ENCODE results near the gene ADRB2. TPM values are rescaled to one million over a fixed set of nuclear protein-coding genes. Genes with fewer than 3 reads are reported as not detected.

ADRB2 gene
- total and polyA plus RNA-seq, 8 donors = 0.37 to 20.4 (median 4.2) TPM; not detected in 1

DNA sequence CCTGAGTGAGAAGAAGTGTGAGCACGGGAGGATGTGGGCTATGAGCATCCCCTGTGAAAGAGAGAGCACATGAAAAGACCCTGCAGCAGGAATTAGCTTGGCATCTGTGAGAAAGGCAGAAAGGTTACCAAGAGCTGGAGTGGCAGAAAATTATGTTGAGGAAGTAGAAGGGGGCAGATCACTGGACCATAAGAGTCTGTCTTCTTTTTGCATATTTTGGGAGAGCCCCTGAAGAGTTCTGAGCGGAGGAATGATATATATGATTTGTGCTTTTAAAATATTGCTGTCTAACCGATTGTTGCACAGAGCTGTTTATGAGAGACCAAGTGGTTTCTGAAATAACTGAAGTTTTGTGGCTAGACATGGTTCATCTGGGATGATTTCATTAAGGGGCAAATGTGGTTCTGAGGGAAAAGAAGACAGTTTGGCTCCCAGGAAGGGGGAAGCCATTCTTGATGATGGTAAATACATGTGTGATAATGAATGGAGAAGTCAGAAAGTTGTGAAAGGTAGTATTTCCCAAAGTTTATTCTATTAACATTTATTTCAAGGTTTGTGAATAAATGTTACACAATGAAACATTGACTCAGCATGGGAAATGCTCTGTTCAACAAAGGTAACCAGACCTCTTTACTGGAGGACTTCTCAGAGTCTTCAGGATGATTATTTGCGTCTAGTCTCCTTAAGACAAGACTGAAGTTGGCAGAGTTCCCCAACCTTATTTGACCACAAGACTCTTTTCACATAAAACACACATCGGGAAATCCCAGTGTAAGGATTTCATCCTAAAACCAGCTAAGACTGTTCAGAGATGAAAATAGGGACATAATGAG is 31.5 kb upstream of the ADRB2 start:
- TF ChIP-seq POLR2AphosphoS5 (IDR thresholded peaks at IDR 0.05) = no peak
- no peak for TF ChIP-seq EP300 (IDR thresholded peaks at IDR 0.05)
- TF ChIP-seq POLR2A (IDR thresholded peaks at IDR 0.05) = no peak
- TF ChIP-seq, protein P1, sequence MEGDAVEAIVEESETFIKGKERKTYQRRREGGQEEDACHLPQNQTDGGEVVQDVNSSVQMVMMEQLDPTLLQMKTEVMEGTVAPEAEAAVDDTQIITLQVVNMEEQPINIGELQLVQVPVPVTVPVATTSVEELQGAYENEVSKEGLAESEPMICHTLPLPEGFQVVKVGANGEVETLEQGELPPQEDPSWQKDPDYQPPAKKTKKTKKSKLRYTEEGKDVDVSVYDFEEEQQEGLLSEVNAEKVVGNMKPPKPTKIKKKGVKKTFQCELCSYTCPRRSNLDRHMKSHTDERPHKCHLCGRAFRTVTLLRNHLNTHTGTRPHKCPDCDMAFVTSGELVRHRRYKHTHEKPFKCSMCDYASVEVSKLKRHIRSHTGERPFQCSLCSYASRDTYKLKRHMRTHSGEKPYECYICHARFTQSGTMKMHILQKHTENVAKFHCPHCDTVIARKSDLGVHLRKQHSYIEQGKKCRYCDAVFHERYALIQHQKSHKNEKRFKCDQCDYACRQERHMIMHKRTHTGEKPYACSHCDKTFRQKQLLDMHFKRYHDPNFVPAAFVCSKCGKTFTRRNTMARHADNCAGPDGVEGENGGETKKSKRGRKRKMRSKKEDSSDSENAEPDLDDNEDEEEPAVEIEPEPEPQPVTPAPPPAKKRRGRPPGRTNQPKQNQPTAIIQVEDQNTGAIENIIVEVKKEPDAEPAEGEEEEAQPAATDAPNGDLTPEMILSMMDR (IDR thresholded peaks at IDR 0.05) = no peak
- WGBS, 5 donors = 71 to 77% (median 75%) methylated on average over 5 of the region's 5 CpGs
- Histone ChIP-seq H3K27ac (no peak overlapping the region), H3K9me3 (no peaks in the 10 kb centered on the region), H3K4me1 (no peaks in the 10 kb centered on the region), H3K36me3 (no peaks in the 10 kb centered on the region), H3K4me3 (no peak overlapping the region), H3K27me3 (no peaks in the 10 kb centered on the region)
- DNase-seq = no peak
- intact Hi-C loops (cut with DNase I; ENCODE audit: low total_unique reads) = no loop called here

DNA sequence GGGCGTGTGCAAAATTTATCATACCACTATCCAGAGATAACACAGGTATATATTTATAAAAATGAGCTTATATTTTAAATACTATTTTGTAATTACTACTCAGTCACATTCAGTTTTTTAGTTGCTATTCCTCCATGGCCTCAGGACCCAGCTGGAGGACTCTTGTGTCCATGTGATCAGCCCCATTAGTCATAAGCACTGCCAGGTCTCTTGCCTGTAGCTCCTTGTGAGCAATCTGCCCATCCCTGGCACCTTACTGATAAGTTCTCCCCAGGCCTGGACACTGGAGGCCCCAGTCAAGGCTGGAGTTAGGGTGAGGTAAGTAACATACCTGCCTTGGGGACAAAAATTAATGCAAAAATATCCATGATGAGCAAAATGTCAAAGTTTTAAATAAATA is 29.5 kb upstream of the ADRB2 start:
- DNase-seq = no peak
- TF ChIP-seq POLR2A (IDR thresholded peaks at IDR 0.05) = no peak
- TF ChIP-seq POLR2AphosphoS5 (IDR thresholded peaks at IDR 0.05) = no peak
- TF ChIP-seq EP300 (IDR thresholded peaks at IDR 0.05) = no peak
- TF ChIP-seq, protein P1 (IDR thresholded peaks at IDR 0.05) = no peak
- H3K27me3 ChIP-seq = no peaks in the 10 kb centered on the region
- 91 to 100% (median 98%) methylated on average over 1 of the region's 1 CpG for WGBS, 5 donors
- H3K4me3 ChIP-seq = no peak overlapping the region
- H3K9me3 ChIP-seq = no peaks in the 10 kb centered on the region
- peaks cover 0 to 4% (median 0%) of the 10 kb centered on the region in 4 donors for H3K4me1 ChIP-seq
- no peak overlapping the region for H3K27ac ChIP-seq
- intact Hi-C loops (cut with DNase I; ENCODE audit: low total_unique reads) = no loop called here
- no peaks in the 10 kb centered on the region for H3K36me3 ChIP-seq

DNA sequence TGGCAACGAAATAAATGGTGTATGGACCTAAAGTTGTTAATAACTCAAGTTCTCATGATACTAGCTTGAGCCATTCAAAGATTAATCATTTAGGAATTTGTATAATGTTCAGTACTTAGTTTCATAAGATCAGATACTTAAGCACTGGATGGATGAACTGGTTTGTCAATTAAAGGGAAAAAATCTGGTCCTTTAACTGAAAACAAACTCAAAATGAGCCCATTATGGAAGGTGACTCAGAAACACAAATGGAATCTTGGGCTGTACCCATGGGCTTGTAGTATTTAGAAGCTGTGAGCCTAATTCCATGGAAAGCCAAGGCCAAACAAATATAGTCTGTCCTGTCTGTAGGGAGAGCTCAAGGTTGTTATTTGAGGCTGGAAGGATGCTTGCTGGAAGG is 27.6 kb upstream of the ADRB2 start:
- Histone ChIP-seq H3K27me3 (no peaks in the 10 kb centered on the region), H3K27ac (no peak overlapping the region), H3K9me3 (no peaks in the 10 kb centered on the region), H3K4me1 (peaks cover 0 to 4% (median 0%) of the 10 kb centered on the region in 4 donors), H3K36me3 (no peaks in the 10 kb centered on the region), H3K4me3 (no peak overlapping the region)
- intact Hi-C loops (cut with DNase I; ENCODE audit: low total_unique reads) = no loop called here
- WGBS, 5 donors = 91 to 100% (median 95%) methylated on average over 1 of the region's 1 CpG
- TF ChIP-seq EP300 (IDR thresholded peaks at IDR 0.05) (no peak), POLR2AphosphoS5 (IDR thresholded peaks at IDR 0.05) (no peak), POLR2A (IDR thresholded peaks at IDR 0.05) (no peak)
- TF ChIP-seq, protein P1 (IDR thresholded peaks at IDR 0.05) = no peak
- no peak for DNase-seq

DNA sequence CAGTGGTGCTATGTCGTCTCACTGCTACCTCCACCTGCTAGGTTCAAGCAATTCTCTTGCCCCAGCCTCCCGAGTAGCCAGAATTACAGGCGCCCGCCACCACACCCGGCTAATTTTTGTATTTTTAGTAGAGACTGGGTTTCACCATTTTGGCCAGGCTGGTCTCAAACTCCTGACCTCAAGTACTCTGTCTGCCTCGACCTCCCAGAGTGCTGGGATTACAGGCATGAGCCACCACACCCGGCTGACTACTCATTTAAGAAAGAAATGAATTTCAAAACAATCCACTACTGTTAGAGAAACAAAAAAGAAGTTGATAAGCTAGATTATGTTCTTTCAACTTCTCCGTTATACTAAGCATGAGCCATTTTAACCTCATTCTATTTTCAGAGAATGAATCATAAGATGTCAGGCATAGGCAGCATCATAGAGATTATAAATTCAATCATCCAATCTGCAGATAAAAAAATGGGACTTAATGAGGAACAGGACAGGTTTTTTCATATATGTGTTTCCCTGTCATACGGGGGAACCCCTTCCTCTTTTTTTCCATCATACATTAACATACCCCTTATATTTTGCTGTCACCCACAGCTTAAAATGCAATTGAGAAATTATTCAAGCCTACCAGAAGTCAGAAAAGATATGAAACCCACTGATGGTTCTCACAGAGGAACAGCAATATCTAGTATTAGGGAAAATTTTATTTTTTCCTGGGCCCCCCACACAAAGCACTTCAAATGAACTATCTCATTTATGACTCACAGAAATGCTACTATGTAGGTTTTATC is 26.5 kb upstream of the ADRB2 start:
- no peaks in the 10 kb centered on the region for H3K36me3 ChIP-seq
- H3K9me3 ChIP-seq = no peaks in the 10 kb centered on the region
- no peak overlapping the region for H3K27ac ChIP-seq
- TF ChIP-seq POLR2A (IDR thresholded peaks at IDR 0.05) (no peak), POLR2AphosphoS5 (IDR thresholded peaks at IDR 0.05) (no peak), EP300 (IDR thresholded peaks at IDR 0.05) (no peak)
- TF ChIP-seq, protein P1 (IDR thresholded peaks at IDR 0.05) = no peak
- intact Hi-C loops (cut with DNase I; ENCODE audit: low total_unique reads) = no loop called here
- no peaks in the 10 kb centered on the region for H3K27me3 ChIP-seq
- 70 to 77% (median 72%) methylated on average over 9 of the region's 9 CpGs for WGBS, 5 donors
- H3K4me3 ChIP-seq = no peak overlapping the region
- H3K4me1 ChIP-seq = peaks cover 0 to 5% (median 0%) of the 10 kb centered on the region in 4 donors
- no peak for DNase-seq

Measured in stomach (tissue), 9 donors.